A549 (cell line): ENCODE results near the gene PRADC1.

Experiments used
- CBX8 ChIP-seq: fragments of 200-600 bp; sonication (generic); IDR thresholded peaks from 2 replicates; pipeline ENCODE4 v1.6.1; 2016
- CTCF ChIP-seq: fragments of >200 bp; sonication (Bioruptor Twin); formaldehyde crosslinking; IDR thresholded peaks from 3 replicates; pipeline ENCODE4 v1.5.1; 2016
- ELK1 ChIP-seq: fragments of 150-350 bp; IDR thresholded peaks from 2 replicates; pipeline ENCODE4 v1.6.1; 2014; ENCODE audit warnings: low read depth, mild to moderate bottlenecking, low read length
- EP300 ChIP-seq, 2 experiments: fragments of >200 bp; sonication (Bioruptor Twin); formaldehyde crosslinking; IDR thresholded peaks; 2 replicates in 1 of 2; 3 replicates in 1 of 2; pipeline ENCODE4 v1.6.1; 2016 to 2017
- ESRRA ChIP-seq: fragments of 150-350 bp; IDR thresholded peaks from 2 replicates; pipeline ENCODE4 v1.6.1; 2014; ENCODE audit warnings: mild to moderate bottlenecking, low read length, borderline replicate concordance
- HMGXB4 ChIP-seq: fragments of 250-450 bp; sonication (Bioruptor Pico); IDR thresholded peaks from 2 replicates; pipeline ENCODE4 v1.5.0; 2021; ENCODE audit warnings: mild to moderate bottlenecking, moderate library complexity, borderline replicate concordance
- MAX ChIP-seq: IDR thresholded peaks from 2 replicates; pipeline ENCODE4 v1.6.1; 2012
- PHF8 ChIP-seq: fragments of 200-600 bp; sonication (generic); IDR thresholded peaks from 2 replicates; pipeline ENCODE4 v1.6.1; 2016; ENCODE audit warnings: low read depth, mild to moderate bottlenecking, antibody characterized with exemption, moderate library complexity, borderline replicate concordance
- POLR2A ChIP-seq: IDR thresholded peaks from 2 replicates; pipeline ENCODE4 v1.6.1; 2012; ENCODE audit warnings: mild to moderate bottlenecking, low read length
- RAD21 ChIP-seq, 2 experiments: fragments of >200 bp in 1 of 2; sonication (Bioruptor Twin) in 1 of 2; formaldehyde crosslinking in 1 of 2; IDR thresholded peaks in 1 of 2; conservative IDR thresholded peaks in 1 of 2; 2 replicates in 1 of 2; 3 replicates in 1 of 2; pipeline ENCODE4 v1.6.1; 2012 to 2018; ENCODE audit warnings: inconsistent platforms in 1 of 2
- SMC3 ChIP-seq: fragments of >200 bp; sonication (Bioruptor Twin); formaldehyde crosslinking; IDR thresholded peaks from 3 replicates; pipeline ENCODE4 v1.6.1; 2018; ENCODE audit warnings: inconsistent platforms
- ZC3H11A ChIP-seq: fragments of 450-650 bp; IDR thresholded peaks from 2 replicates; pipeline ENCODE4 v1.6.1; 2014; ENCODE audit warnings: antibody characterized with exemption, mild to moderate bottlenecking
- ZNF302 ChIP-seq: fragments of 250-450 bp; sonication (Bioruptor Pico); IDR thresholded peaks from 2 replicates; pipeline ENCODE4 v1.9.0; 2021; ENCODE audit warnings: inconsistent platforms, mild to moderate bottlenecking, moderate library complexity

GRCh38 chr2:73208258-73208657 is 24.8 kb downstream of the PRADC1 start:
- TF ChIP-seq CTCF: no peak
- no peak for TF ChIP-seq SMC3
- TF ChIP-seq PHF8: no peak
- TF ChIP-seq ESRRA: no peak
- TF ChIP-seq MAX: no peak
- TF ChIP-seq POLR2A: no peak
- no peak for TF ChIP-seq RAD21 (conservative IDR thresholded peaks at IDR 0.05 in 1 of 2, IDR thresholded peaks at IDR 0.05 in 1 of 2)
- TF ChIP-seq HMGXB4 (CRISPR knock-in tag): no peak
- no peak for TF ChIP-seq CBX8
- no peak for TF ChIP-seq ZNF302 (CRISPR knock-in tag)
- no peak for TF ChIP-seq EP300 (IDR thresholded peaks at IDR 0.05)
- TF ChIP-seq ELK1: no peak
- TF ChIP-seq ZC3H11A: no peak
